GM12864 (cell line): Measurements from ENCODE around the gene L3MBTL2.

ENCODE experiments used
- DNase-seq: peaks from one replicate; pipeline ENCODE4 v3.0.0-alpha.2; 2011; ENCODE audit warnings: low read depth
- H3K4me3 ChIP-seq: 2 replicates; pipeline ENCODE4 v1.5.1; 2011; ENCODE audit warnings: mild to moderate bottlenecking, low read depth, low read length, control low read depth
- CTCF ChIP-seq: IDR thresholded peaks from 2 replicates; pipeline ENCODE4 v1.5.1; 2011; ENCODE audit warnings: low read depth, mild to moderate bottlenecking, moderate library complexity, low read length, control low read depth, inconsistent platforms; ENCODE audit errors: missing control alignments

The L3MBTL2 gene

GRCh38 chr22:41226723-41227655 lies 21.9 kb downstream of the L3MBTL2 start:
- no peak for TF ChIP-seq CTCF
- H3K4me3 ChIP-seq, result no peak overlapping the region
- DNase-seq, result no peak

- no peak for TF ChIP-seq CTCF
- DNase-seq, result no peak
- H3K4me3 ChIP-seq, result no peak overlapping the region
Observed at GRCh38 chr22:41229215-41229614, 24.1 kb downstream of the L3MBTL2 start.

GRCh38 chr22:41229730-41230400 lies 24.8 kb downstream of the L3MBTL2 start:
- TF ChIP-seq CTCF, result no peak
- no peak for DNase-seq
- H3K4me3 ChIP-seq, result no peak overlapping the region

GRCh38 chr22:41230401-41230785 lies 25.3 kb downstream of the L3MBTL2 start:
- H3K4me3 ChIP-seq, result no peak overlapping the region
- no peak for TF ChIP-seq CTCF
- no peak for DNase-seq

- no peak for DNase-seq
- TF ChIP-seq CTCF, result no peak
- no peak overlapping the region for H3K4me3 ChIP-seq
Observed at GRCh38 chr22:41231369-41231768, 26.3 kb downstream of the L3MBTL2 start.

GRCh38 chr22:41234815-41235695 lies 29.9 kb downstream of the L3MBTL2 start:
- TF ChIP-seq CTCF, result no peak
- H3K4me3 ChIP-seq, result no peak overlapping the region
- DNase-seq, result no peak
